Measurements from ENCODE around the gene ZNF337.

- TF ChIP-seq CTCF (IDR thresholded peaks at IDR 0.05 in 2 of 3, conservative IDR thresholded peaks at IDR 0.05 in 1 of 3; ENCODE audit: borderline replicate concordance in 1 of 3, insufficient read depth in 1 of 3, low read depth in 2 of 3, low read length in 2 of 3) (no peak), EZH2 (IDR thresholded peaks at IDR 0.05) (no peak), ATF3 (IDR thresholded peaks at IDR 0.05) (no peak), POLR2AphosphoS5 (IDR thresholded peaks at IDR 0.05; ENCODE audit: low read depth, low read length) (no peak), POLR2A (IDR thresholded peaks at IDR 0.05; ENCODE audit: borderline replicate concordance, extremely low read depth, insufficient read depth, insufficient read length) (no peak), SP1 (IDR thresholded peaks at IDR 0.05; ENCODE audit: low read depth) (no peak), RAD21 (IDR thresholded peaks at IDR 0.05; ENCODE audit: low read depth) (no peak), SIN3A (IDR thresholded peaks at IDR 0.05; ENCODE audit: low read depth) (no peak), TCF7L2 (IDR thresholded peaks at IDR 0.05; ENCODE audit: borderline replicate concordance, extremely low read depth, insufficient read depth, insufficient read length) (no peak)
Measured at GRCh38 chr20:25659999-25660398, 36.7 kb downstream of the ZNF337 start.
